B cell (primary cell): ENCODE data around the gene CCDC81.

Source experiments
- CTCF ChIP-seq: fragments of 200-600 bp; IDR thresholded peaks from one replicate; pipeline ENCODE4 v1.8.0; 2022; ENCODE audit warnings: antibody characterized with exemption, mild to moderate bottlenecking
- EZH2 ChIP-seq: IDR thresholded peaks from 2 replicates; pipeline ENCODE4 v1.6.1; 2012; ENCODE audit warnings: borderline replicate concordance, low read depth, mild to moderate bottlenecking, moderate library complexity, low read length; ENCODE audit not compliant: insufficient read depth, poor library complexity, severe bottlenecking

DNA sequence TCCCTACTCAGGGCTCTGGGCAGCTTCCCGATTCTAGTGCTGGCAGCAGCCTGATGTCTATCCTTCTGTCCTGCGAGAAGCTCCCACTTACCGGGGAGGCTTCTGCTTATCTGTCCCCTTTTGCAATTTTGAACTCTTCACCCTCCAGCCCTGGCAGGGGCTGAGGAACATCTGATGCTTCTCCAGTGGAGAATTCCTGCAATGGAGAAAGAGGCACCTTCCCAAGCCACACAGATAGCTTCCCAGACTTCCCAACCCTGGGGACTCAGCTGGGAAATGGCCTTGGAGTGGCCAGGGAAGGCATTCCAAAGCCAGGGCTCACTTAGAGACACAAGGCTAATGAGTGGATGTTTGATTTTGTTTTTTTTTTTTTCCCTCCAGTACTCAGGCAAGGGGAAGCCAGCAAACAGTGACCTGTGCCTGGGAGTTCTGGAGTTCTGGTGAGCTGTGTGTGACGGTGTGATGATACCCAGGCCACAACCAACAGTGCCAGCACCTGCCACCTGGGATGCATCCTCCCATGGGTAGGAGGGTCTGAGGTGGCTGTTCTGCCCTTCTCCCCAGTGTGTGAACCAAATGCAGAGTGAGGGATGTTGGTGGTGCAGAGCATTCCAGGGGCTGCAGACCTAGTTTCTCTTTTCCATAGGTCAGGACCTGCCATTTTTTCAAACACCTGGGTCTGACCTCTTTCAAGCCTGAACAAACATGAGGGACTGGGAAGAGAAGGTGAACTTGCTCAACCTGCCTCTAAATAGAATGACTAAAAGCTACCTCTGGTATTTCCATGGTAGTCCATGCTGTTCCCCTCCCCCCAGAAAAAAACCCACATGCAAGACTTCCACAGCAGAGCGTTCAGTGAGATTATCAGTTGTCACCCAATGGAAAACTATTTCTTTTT, 95.1 kb downstream of the CCDC81 start:
- TF ChIP-seq CTCF: no peak
- no peak for TF ChIP-seq EZH2
